ENCODE measurements around the gene PTH1R.

- no peak for TF ChIP-seq EZH2 (IDR thresholded peaks at IDR 0.05)
- TF ChIP-seq ZNF274 (IDR thresholded peaks at IDR 0.05; ENCODE audit: low read depth, low read length) = no peak
- no peak for TF ChIP-seq CTCF (IDR thresholded peaks at IDR 0.05 in 2 of 3, conservative IDR thresholded peaks at IDR 0.05 in 1 of 3; ENCODE audit: borderline replicate concordance in 1 of 3, insufficient read depth in 1 of 3, low read depth in 2 of 3, low read length in 2 of 3)
- no peak for TF ChIP-seq MAX (IDR thresholded peaks at IDR 0.05)
- no peak for TF ChIP-seq CBX3 (IDR thresholded peaks at IDR 0.05; ENCODE audit: low read depth)
- no peak for TF ChIP-seq RAD21 (IDR thresholded peaks at IDR 0.05; ENCODE audit: low read depth)
- TF ChIP-seq POLR2A (IDR thresholded peaks at IDR 0.05; ENCODE audit: borderline replicate concordance, extremely low read depth, insufficient read depth, insufficient read length) = no peak
- TF ChIP-seq FOSL1 (IDR thresholded peaks at IDR 0.05; ENCODE audit: low read depth) = no peak
- TF ChIP-seq EZH2phosphoT487 (IDR thresholded peaks at IDR 0.05; ENCODE audit: borderline replicate concordance) = no peak
- no peak for TF ChIP-seq POLR2AphosphoS5 (IDR thresholded peaks at IDR 0.05; ENCODE audit: low read depth, low read length)
These were observed 32.1 kb upstream of the PTH1R start for GRCh38 chr3:46845397-46845859.

All from HCT116 (cell line).